Adrenal gland (tissue), 12 donors: Measurements from ENCODE around the gene ABHD17A. TPM values are rescaled to one million over a fixed set of nuclear protein-coding genes. Genes with fewer than 3 reads are reported as not detected.

Experiments used
- DNase-seq, 7 donors: peaks; one replicate each; pipeline ENCODE4 v3.0.0-alpha.2; 2019 to 2020
- H3K27ac ChIP-seq, 5 donors: fragments of 200-600 bp; sonication (generic) in 4 of 5; 1 replicate in 3 of 5; 2 replicates in 2 of 5; pipeline versions ENCODE4 v1.5.1 to v1.8.0; 2016 to 2020; ENCODE audit warnings: mild to moderate bottlenecking in 1 of 5
- H3K27me3 ChIP-seq: fragments of 200-600 bp; 2 replicates; pipeline ENCODE4 v1.8.0; 2021
- H3K36me3 ChIP-seq, 2 donors: fragments of 200-600 bp; replicated peaks in 1 of 2; 1 replicate in 1 of 2; 2 replicates in 1 of 2; pipeline versions ENCODE4 v1.5.1 to v1.8.0; 2018 to 2022
- H3K4me1 ChIP-seq, 2 donors: fragments of 200-600 bp; replicated peaks in 1 of 2; 1 replicate in 1 of 2; 2 replicates in 1 of 2; pipeline versions ENCODE4 v1.5.1 to v1.8.0; 2018 to 2021
- H3K4me3 ChIP-seq, 4 donors: fragments of 200-600 bp; sonication (generic) in 3 of 4; one replicate each; pipeline ENCODE4 v1.5.1; 2016 to 2018
- H3K9me3 ChIP-seq, 3 donors: fragments of 200-600 bp; sonication (generic) in 1 of 3; replicated peaks in 1 of 3; 1 replicate in 2 of 3; 2 replicates in 1 of 3; pipeline versions ENCODE4 v1.5.1 to v1.8.0; 2016 to 2021
- CTCF ChIP-seq, 6 experiments: fragments of 450-650 bp in 4 of 6; fragments of 200-600 bp in 2 of 6; sonication (generic) in 1 of 6; IDR thresholded peaks; 1 replicate in 5 of 6; 2 replicates in 1 of 6; pipeline versions ENCODE4 v1.5.1 to v1.8.0; 2016 to 2021; ENCODE audit warnings: antibody characterized with exemption in 6 of 6, mild to moderate bottlenecking in 2 of 6, moderate library complexity in 1 of 6
- POLR2A ChIP-seq, 2 donors: fragments of 450-650 bp; IDR thresholded peaks; one replicate each; pipeline ENCODE4 v1.6.1; 2017; ENCODE audit warnings: antibody characterized with exemption in 2 of 2, mild to moderate bottlenecking in 2 of 2, moderate library complexity in 1 of 2
- WGBS, 4 donors: extraction: QIAGEN DNeasy Blood & Tissue Kit in 2 of 4; methylation state at CpG; one replicate each; pipeline versions ENCODE4 v1.1.5 to v1.1.7; 2013 to 2017; 5-methylcytosine and 5-hydroxymethylcytosine counted together
- intact Hi-C, 2 donors: fragments of 100-400 bp; cut with DNase I; formaldehyde crosslinking; loops; one replicate each; pipeline versions ENCODE4 v1.14.1 to v1.15.0; 2022 to 2023
- polyA plus RNA-seq, 3 donors: library from polyadenylated mRNA; stranded (reverse); fragments of 200-250 nt in 2 of 3; fragments of 350-450 nt in 1 of 3; fragmentation: Illumina TruSeq in 1 of 3; extraction: RNeasy Lipid Tissue Mini Kit (QIAGEN cat#74804) in 1 of 3; gene quantifications; one replicate each; pipeline ENCODE4 v1.2.3, GENCODE V29; 2013 to 2014
- total RNA-seq, 9 donors: library from RNA; depleted of rRNA in 4 of 9; stranded (reverse); fragments of >200 nt in 4 of 9; fragments of 120-200 nt in 1 of 9; fragmentation: NEBNext Ultra II Directional in 1 of 9; extraction: Animal tissue kit (Norgen Biotek cat#: 25700) in 1 of 9; gene quantifications; one replicate each; pipeline versions ENCODE4 v1.1.0 to v1.2.4, GENCODE V29; 2013 to 2023
- donor health status: healthy with polysubstance abuse.
- donor health status: Bipolar disorder and iron deficiency.
- donor health status: DM: yes; HTN: yes; CAD: no.
- donor health status: DM: no; HTN: no; CAD: no.
- donor health status: DM: no; HTN: no; CAD: no.
- donor health status: DM: yes; HTN: yes; CAD: no.

ABHD17A gene
- total and polyA plus RNA-seq, 12 donors = 2.5 to 235 (median 99.4) TPM

GRCh38 chr19:1860821-1861598 lies 24.3 kb downstream of the ABHD17A start:
- H3K4me1 ChIP-seq = peaks cover 41 to 54% of the 10 kb centered on the region in 2 donors
- H3K4me3 ChIP-seq = peak overlapping the region in 1 of 4 donors; percentile 86
- WGBS, 4 donors = 71 to 81% (median 71%) methylated on average over 16 to 28 of the region's 28 CpGs

DNA sequence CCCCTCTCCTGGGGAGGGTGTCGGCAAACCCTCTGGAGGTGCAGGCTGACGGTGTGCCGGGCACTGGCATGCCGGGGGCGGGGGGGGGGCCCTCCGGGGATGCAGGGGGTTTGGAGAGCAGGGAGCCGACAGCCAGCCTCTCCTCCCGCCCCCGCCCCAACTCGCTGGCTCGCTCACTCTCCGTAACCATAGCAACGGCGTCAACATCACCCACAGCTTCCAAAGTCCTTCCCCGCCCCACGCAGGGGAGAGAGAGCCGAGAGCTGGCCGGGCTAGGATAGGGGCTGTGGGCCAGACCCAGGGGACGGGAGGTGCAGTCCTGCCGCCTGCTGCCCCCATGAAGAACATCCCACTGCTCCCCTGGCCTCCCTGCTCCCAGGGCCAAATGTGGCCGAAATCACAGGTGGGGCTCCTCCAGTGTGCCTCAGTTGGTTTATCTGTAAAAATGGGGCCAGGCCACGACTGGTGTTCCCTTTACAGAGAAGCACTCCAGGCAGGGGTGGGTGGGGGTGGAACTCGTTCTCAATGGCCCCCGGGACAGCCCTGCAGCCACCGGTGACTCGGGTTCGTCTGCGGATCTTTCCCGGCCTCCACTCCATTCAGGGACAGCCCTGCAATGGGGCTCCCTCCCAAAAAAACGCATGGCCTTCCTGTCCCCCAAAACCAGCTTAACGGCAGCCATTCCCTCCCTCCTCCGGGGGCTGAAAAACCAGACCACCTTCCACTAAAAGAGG lies 25.1 kb downstream of the ABHD17A start:
- H3K36me3 ChIP-seq = no peaks in the 10 kb centered on the region
- H3K9me3 ChIP-seq = no peaks in the 10 kb centered on the region
- H3K27me3 ChIP-seq = no peaks in the 10 kb centered on the region
- no peak for TF ChIP-seq POLR2A (IDR thresholded peaks at IDR 0.05)
- no peak for TF ChIP-seq CTCF (IDR thresholded peaks at IDR 0.05)
- peak in 1 of 7 donors; percentile 83 for DNase-seq
- H3K4me3 ChIP-seq = no peak overlapping the region
- WGBS, 4 donors = 46 to 67% (median 52%) methylated on average over 12 to 32 of the region's 32 CpGs
- no peak overlapping the region for H3K27ac ChIP-seq
- peaks cover 46 to 61% of the 10 kb centered on the region in 2 donors for H3K4me1 ChIP-seq
- intact Hi-C loops = loop anchor here in 1 of 2 donors (10.0 kb wide), 1 partner anchor 65 kb away; no protein-coding TSS in a partner anchor

More at GRCh38 chr19:1860821-1861598, 24.3 kb downstream of the ABHD17A start:
- intact Hi-C loops = loop anchor here in 1 of 2 donors (10.0 kb wide), 1 partner anchor 64 kb away; no protein-coding TSS in a partner anchor
- Histone ChIP-seq H3K9me3 (no peaks in the 10 kb centered on the region), H3K27ac (peak overlapping the region in 1 of 5 donors; percentile 5), H3K36me3 (no peaks in the 10 kb centered on the region), H3K27me3 (no peaks in the 10 kb centered on the region)
- TF ChIP-seq POLR2A (IDR thresholded peaks at IDR 0.05) (no peak), CTCF (IDR thresholded peaks at IDR 0.05) (no peak)
- DNase-seq = peak in 3 of 7 donors; percentile 37 to 52 (median 52)

GRCh38 chr19:1859331-1859781 lies 25.9 kb downstream of the ABHD17A start:
- no peak overlapping the region for H3K4me3 ChIP-seq
- H3K27me3 ChIP-seq = no peaks in the 10 kb centered on the region
- peak in 1 of 7 donors; percentile 77 for DNase-seq
- no peak for TF ChIP-seq CTCF (IDR thresholded peaks at IDR 0.05)
- TF ChIP-seq POLR2A (IDR thresholded peaks at IDR 0.05) = no peak
- no peaks in the 10 kb centered on the region for H3K9me3 ChIP-seq
- H3K4me1 ChIP-seq = peaks cover 49 to 61% of the 10 kb centered on the region in 2 donors
- no peaks in the 10 kb centered on the region for H3K36me3 ChIP-seq
- intact Hi-C loops = no loop called here
- H3K27ac ChIP-seq = no peak overlapping the region
- WGBS, 4 donors = 70 to 78% (median 72%) methylated on average over 17 to 18 of the region's 18 CpGs
